Measurements from ENCODE around the gene WBP1L.

- TF ChIP-seq CTCF (IDR thresholded peaks at IDR 0.05) (no peak), POLR2A (IDR thresholded peaks at IDR 0.05) (no peak)
Observed at GRCh38 chr10:102731222-102731800, 12.4 kb upstream of the WBP1L start.

Measured in vagina (tissue), 2 donors.